AG08395 (cell line): Measurements from ENCODE around the gene CEP112.

Source experiments
- DNase-seq: peaks from one replicate; pipeline ENCODE4 v3.0.0; 2012; ENCODE audit warnings: mixed read lengths, low spot score

Gene CEP112

DNA sequence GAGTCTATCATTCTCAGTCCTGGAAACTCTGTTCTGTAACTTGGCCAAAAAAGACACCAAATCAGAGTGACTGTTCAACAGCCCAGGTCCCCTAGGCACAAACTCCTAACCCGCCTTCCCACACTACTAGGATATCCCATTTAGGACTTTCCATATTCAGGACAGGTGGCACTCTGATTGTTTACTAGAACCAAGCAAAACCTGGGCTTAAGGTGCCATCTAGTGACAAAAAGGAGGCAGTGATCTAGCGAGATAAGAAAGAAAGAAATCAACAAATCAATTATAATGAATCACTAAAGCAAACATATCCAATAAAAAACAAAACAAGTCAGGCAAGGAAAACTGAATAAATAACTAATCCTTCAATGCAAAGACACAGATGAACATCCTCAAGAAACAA lies 203.9 kb downstream of the CEP112 start:
- peak; percentile 9 for DNase-seq

DNA sequence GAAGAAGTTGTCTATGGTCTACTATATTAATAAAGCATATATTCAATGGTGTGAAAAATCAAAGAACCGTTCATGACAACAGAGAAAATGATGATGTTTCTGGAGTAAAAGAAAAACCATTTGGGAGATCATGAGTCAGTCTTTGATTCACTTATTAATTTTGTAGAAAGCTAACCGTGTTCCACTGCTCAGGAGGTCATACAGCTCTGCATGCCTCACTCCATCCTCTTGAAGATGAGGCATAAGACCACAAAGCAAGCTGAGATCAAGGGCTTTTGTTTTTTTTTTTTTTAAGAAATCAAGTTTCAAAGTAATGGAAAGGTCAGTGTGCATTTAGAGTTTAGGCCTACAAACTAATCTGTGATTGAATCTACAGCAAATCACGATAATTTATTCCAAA lies 206.4 kb downstream of the CEP112 start:
- DNase-seq: no peak

DNA sequence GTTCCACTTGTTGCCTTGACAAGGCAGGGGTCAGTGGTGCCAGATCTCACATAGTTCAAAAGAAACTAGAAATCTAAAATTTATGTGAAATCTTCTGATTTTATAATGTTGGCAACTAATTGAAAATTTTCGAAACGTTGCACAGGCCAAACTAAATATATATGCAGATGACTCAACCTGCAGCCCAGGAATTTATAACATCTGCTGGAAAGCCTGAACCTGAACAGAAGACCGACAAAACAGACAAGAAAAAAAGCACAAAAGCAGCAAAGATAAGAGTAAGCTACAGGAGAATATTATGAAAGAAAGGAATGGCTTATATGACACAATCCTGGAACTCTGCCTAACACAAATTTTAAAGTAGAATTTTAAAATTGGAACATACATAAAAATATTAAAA lies 207.6 kb downstream of the CEP112 start:
- DNase-seq: peak; percentile 2

DNA sequence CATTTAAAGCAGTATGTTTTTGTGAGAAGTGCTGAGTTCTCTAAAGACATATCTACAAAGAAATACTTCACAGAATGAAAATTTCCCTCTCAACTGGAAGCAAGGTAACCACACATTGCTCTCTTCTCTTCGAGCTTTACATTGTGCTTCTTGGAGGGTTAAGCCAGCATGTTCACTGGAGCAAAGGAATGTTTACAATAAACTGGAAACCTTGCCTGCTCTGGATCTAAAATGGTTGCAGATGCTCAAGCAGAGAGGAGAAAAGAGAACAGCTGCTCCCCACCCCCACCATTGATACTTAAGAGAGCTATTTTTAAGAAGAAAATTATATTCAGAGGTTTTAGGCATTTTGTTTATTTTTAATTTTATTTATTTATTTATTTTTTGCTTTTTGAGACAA lies 213.1 kb downstream of the CEP112 start:
- DNase-seq: no peak

- no peak for DNase-seq
These were observed 214.9 kb downstream of the CEP112 start for GRCh38 chr17:65977041-65977440.

- no peak for DNase-seq
These were observed 216.1 kb downstream of the CEP112 start for GRCh38 chr17:65975878-65976277.

DNA sequence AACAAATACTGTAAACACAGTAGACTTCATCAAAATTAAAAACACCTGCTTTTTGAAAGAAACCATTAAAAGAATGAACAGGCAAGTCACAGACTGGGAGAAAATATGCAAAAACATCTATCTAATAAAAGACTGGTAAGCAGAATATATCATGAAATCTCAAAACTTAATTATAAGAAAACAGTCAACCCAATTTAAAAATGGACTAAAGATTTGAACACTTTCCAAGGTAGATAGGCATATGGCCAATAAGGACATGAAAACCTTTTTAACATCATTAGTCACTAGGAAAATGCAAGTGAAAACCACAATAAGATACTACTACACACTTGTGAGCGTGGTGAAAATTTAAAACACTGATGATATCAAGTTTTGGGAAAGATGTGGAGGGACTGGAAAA lies 218.7 kb downstream of the CEP112 start:
- no peak for DNase-seq

DNA sequence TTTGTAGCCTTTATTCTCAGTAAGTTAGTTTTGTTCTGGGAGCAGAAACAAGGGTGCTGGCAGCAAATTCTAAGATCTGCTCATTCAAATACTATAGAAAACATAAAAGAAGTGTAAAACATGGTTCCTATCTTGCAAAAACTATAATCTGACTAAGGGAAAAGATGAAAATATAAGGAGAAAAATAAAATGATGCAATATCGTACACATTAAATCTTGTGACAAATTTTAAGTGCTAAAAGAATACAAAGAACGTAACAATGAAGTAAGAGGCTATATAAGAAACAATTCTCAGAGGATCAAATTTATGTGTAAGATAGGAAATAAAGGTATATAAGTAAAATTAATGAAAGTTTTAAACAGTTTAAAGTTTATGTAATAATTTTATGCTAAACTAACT lies 224.6 kb downstream of the CEP112 start:
- DNase-seq: no peak

- DNase-seq: no peak
These were observed 225.7 kb downstream of the CEP112 start for GRCh38 chr17:65966072-65966695.

GRCh38 chr17:65963179-65963578 lies 228.8 kb downstream of the CEP112 start:
- DNase-seq: no peak

- DNase-seq: no peak
These were observed 232.3 kb downstream of the CEP112 start for GRCh38 chr17:65959630-65960029.

- no peak for DNase-seq
These were observed 235.1 kb downstream of the CEP112 start for GRCh38 chr17:65956814-65957213.

DNA sequence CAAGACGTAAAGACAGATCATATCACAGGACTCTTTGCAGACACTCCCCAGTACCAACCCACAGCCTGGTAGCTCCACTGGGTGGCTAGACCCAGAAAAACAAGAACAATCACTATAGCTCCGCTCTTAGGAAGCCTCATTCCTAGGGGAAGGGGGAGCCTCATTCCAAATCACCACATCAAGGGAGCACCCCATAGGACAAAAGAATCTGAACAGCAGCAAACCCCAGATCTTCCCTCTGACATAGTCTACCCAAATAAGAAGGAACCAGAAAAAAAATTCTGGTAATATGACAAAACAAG lies 237.8 kb downstream of the CEP112 start:
- DNase-seq: no peak

DNA sequence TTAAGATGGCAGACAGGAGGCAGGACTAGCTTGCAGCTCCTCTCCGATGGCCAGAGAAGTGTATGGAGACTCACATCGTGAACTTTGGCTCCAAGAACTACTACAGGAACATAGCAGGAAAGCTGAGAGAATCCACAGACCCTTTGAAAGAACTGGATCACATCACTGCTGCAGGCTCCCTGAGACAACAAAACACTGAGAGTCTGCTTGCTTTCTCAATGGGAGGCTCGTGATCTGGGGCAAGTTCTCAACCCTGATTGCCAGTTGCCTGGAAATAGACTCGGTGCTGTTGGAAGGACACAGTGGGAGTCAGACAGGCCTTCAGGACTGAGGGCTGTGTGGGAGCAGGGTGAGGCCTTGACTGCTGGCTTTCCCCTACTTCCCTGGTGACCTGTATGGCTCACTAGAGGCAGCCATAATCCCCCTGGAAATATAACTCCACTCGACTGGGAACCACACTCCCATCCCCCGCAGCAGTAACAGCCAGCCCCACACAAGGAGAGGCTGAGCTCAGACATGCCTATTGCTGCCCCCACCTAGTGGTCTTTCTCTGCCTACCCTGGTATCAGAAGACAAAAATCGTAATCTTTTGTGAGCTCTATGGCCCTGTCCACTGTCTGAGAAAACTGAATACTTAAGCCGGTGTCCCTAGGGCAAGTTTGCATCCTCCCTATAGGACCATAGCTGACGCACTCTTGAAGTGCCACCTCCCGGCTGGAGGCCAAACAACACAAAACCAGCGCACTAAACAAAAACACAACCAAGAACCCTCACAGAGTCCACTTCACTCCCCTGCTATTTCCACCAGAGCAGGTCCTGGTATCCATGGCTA lies 238.4 kb downstream of the CEP112 start:
- no peak for DNase-seq

DNA sequence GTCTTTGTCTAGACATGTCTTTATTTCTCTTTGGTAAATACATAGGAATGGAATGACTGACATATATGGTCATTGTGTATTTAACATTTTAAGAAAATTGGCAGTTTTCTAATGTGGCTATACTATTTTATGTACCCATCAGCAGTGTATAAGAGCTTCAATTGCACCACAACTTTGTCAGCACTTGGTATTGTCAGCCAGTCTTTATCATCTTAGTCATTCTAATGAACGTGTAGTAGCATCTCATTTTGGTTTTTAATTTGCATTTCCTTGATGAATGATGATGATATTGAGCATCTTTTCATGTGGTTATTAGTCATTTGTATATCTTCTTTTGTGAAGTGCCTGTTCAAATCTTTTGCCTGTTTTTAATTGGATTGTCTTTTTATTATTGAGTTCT lies 239.3 kb downstream of the CEP112 start:
- no peak for DNase-seq

- DNase-seq: no peak
These were observed 239.9 kb downstream of the CEP112 start for GRCh38 chr17:65952015-65952414.

DNA sequence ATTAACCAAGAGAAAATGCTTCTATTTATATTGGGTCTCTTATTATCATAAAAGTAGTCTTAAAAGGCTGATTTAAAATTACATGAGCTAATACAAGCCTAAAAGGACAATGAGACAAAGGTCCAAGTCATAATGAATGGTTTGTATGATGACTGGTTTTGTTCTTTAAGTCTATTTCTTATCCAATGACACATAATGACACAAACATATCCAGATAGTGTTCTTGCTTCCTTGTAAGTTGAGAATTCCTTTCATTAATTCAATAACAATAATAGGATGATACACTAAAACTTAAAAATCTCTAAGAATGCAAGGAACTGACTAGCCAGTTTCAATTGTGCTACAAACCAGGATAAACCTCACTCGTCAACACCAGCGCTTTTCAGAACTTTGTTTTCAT lies 244.1 kb downstream of the CEP112 start:
- no peak for DNase-seq

- no peak for DNase-seq
These were observed 249.3 kb downstream of the CEP112 start for GRCh38 chr17:65942592-65942991.

DNA sequence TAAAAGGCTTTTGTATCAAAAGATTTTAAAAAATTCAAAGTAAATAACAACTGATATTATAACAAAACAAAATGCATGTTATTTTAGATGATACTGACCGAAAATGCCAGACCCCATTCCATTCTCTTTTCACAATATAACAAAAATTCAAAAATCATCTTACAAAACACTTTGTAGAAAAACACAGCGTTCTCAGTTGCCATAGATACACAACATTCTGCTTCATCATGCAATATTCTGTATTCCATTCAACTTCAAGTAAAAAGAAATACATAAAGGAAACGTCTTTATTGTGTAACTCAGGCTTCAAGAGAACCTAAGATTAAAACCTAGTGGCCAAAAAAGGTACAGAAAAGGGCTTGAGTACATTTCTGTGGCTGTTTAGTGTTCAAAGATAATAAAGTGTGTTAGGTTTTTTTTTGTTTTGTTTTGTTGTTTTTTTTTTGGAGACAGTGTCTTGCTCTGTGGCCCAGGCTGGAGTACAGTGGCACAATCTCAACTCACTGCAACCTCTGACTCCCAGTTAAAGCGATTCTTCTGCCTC lies 250.5 kb downstream of the CEP112 start:
- no peak for DNase-seq

- no peak for DNase-seq
These were observed 255.9 kb downstream of the CEP112 start for GRCh38 chr17:65936013-65936412.

- no peak for DNase-seq
These were observed 258.6 kb downstream of the CEP112 start for GRCh38 chr17:65933290-65933689.

DNA sequence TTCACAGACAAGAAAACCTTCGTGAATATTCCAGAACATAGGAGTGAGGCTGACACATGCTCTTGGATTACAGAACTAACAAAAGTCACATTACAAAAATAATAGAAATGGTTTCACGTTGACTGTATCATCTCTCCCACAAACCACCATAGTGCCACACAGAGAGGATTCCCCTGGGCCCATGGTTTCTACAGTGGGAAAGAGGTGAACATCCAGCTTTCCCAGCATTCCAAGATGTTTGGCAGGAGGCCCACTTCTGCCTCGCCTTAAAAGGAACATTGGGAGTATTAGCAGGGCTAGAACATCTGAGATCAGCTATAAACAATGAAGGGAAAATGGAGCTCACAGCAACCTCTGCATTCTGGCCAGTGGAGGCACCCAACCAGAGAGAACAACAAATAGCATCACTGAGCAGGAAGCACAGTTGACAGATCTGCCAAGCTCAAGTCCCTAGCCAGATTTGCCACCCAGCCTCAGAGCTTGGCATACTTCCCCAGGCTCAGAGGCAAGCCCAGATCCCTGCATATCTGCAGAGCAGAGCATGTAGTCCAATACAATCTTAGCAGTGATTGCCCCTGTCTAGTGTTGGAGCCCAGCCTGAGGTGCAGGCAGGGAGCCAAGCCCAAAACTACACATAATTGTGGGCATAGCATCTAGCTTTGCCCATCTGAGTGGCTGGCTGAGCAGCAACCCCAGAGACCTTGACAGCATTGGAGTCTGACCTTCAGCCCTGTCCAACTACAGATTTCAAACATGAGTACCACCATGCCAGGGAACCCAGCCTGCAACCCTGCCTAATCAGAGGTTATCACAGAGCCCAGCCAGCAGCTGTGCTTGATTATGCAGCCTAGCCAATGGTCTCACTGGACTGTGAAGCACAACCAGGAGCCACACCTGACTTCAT lies 260.4 kb downstream of the CEP112 start:
- DNase-seq: no peak
